Psoas muscle (tissue), 8 donors: ENCODE measurements around the gene PLEKHA1. TPM values are rescaled to one million over a fixed set of nuclear protein-coding genes. Genes with fewer than 3 reads are reported as not detected.

Source experiments
- ATAC-seq, 4 donors: fragments of 200-7000 bp; cut with Tn5 transposase; one replicate each; pipeline ENCODE4 v1.9.1; 2020; ENCODE audit warnings: moderate library complexity in 3 of 4, mild to moderate bottlenecking in 2 of 4
- DNase-seq, 2 donors: peaks; one replicate each; pipeline ENCODE4 v3.0.0-alpha.2; 2020
- H3K27ac ChIP-seq: fragments of 200-600 bp; one replicate; pipeline ENCODE4 v1.8.0; 2022
- H3K27me3 ChIP-seq, 3 donors: fragments of 200-600 bp in 1 of 3; one replicate each; pipeline versions ENCODE4 v1.6.1 to v1.8.0; 2013 to 2022; ENCODE audit warnings: low read length in 2 of 3, mild to moderate bottlenecking in 2 of 3, moderate library complexity in 1 of 3; ENCODE audit not compliant: insufficient read depth in 3 of 3
- H3K36me3 ChIP-seq, 2 donors: fragments of 200-600 bp in 1 of 2; one replicate each; pipeline versions ENCODE4 v1.6.1 to v1.8.0; 2013 to 2022; ENCODE audit warnings: low read depth in 1 of 2, mild to moderate bottlenecking in 1 of 2, moderate library complexity in 1 of 2; ENCODE audit not compliant: insufficient read depth in 1 of 2
- H3K4me1 ChIP-seq: fragments of 200-600 bp; one replicate; pipeline ENCODE4 v1.8.0; 2022
- H3K4me3 ChIP-seq: fragments of 200-600 bp; one replicate; pipeline ENCODE4 v1.8.0; 2022; ENCODE audit warnings: mild to moderate bottlenecking
- H3K9me3 ChIP-seq: fragments of 200-600 bp; one replicate; pipeline ENCODE4 v1.8.0; 2022
- WGBS, 3 donors: extraction: QIAGEN DNeasy Blood & Tissue Kit; methylation state at CpG; one replicate each; pipeline versions ENCODE4 v1.1.6 to v1.1.7; 2013; 5-methylcytosine and 5-hydroxymethylcytosine counted together
- intact Hi-C, 2 donors: fragments of 100-400 bp; cut with DNase I; formaldehyde crosslinking; loops; one replicate each; pipeline versions ENCODE4 v1.11.0 to v1.14.2; 2022
- polyA plus RNA-seq, 3 donors: library from polyadenylated mRNA; stranded (reverse); fragments of 200-250 nt; gene quantifications; one replicate each; pipeline ENCODE4 v1.2.3, GENCODE V29; 2013
- total RNA-seq, 4 donors: library from RNA; stranded (reverse); fragmentation: NEBNext Ultra II Directional in 2 of 4; extraction: Animal tissue kit (Norgen Biotek cat#: 25700) in 2 of 4; gene quantifications; one replicate each; pipeline versions ENCODE4 v1.2.1 to v1.2.4, GENCODE V29; 2021 to 2023
- TF ChIP-seq, protein P1 (sequence below): fragments of 200-600 bp; IDR thresholded peaks from one replicate; pipeline ENCODE4 v1.8.0; 2022; ENCODE audit warnings: antibody characterized with exemption
- donor health status: healthy with polysubstance abuse.
- donor health status: DM: no; HTN: no; CAD: no; lungs with moderate emphysema.
- donor health status: Bipolar disorder and iron deficiency.
- donor health status: healthy.
- donor health status: DM: yes; HTN: yes; CAD: no.
- donor health status: DM: no; HTN: no; CAD: no.
- donor health status: DM: no; HTN: no; CAD: no.
- donor health status: DM: yes; HTN: yes; CAD: no.

Gene PLEKHA1
- total and polyA plus RNA-seq, 7 donors: 29.5 to 75.3 (median 53.1) TPM

GRCh38 chr10:122467701-122468100, 93.2 kb downstream of the PLEKHA1 start:
- Histone ChIP-seq H3K9me3 (no peaks in the 10 kb centered on the region), H3K4me3 (no peak overlapping the region), H3K36me3 (no peaks in the 10 kb centered on the region), H3K27ac (no peak overlapping the region), H3K27me3 (no peaks in the 10 kb centered on the region), H3K4me1 (peaks cover 31% of the 10 kb centered on the region)
- intact Hi-C loops: loop anchor here (5.0 to 10.0 kb wide), 2 partner anchors 95 to 97 kb away; partner anchors contain the start of gene DMBT1 (in 2 of the 2)
- TF ChIP-seq, protein P1, sequence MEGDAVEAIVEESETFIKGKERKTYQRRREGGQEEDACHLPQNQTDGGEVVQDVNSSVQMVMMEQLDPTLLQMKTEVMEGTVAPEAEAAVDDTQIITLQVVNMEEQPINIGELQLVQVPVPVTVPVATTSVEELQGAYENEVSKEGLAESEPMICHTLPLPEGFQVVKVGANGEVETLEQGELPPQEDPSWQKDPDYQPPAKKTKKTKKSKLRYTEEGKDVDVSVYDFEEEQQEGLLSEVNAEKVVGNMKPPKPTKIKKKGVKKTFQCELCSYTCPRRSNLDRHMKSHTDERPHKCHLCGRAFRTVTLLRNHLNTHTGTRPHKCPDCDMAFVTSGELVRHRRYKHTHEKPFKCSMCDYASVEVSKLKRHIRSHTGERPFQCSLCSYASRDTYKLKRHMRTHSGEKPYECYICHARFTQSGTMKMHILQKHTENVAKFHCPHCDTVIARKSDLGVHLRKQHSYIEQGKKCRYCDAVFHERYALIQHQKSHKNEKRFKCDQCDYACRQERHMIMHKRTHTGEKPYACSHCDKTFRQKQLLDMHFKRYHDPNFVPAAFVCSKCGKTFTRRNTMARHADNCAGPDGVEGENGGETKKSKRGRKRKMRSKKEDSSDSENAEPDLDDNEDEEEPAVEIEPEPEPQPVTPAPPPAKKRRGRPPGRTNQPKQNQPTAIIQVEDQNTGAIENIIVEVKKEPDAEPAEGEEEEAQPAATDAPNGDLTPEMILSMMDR: no peak
- no peak for ATAC-seq
- 87 to 95% (median 92%) methylated on average over 6 of the region's 6 CpGs for WGBS, 3 donors
- DNase-seq: no peak

- WGBS, 3 donors: 52 to 61% (median 55%) methylated on average over 5 of the region's 5 CpGs
- Histone ChIP-seq H3K27ac (peak overlapping the region; percentile 76), H3K4me1 (peaks cover 24% of the 10 kb centered on the region), H3K36me3 (no peaks in the 10 kb centered on the region), H3K4me3 (no peak overlapping the region), H3K9me3 (no peaks in the 10 kb centered on the region), H3K27me3 (no peaks in the 10 kb centered on the region)
- intact Hi-C loops: loop anchor here (5.0 to 10.0 kb wide), 2 partner anchors 94 to 96 kb away; partner anchors contain the start of gene DMBT1 (in 2 of the 2)
- DNase-seq: no peak
- ATAC-seq: peak; percentile 56 to 84 (median 80)
- TF ChIP-seq, protein P1: no peak
These were observed 93.9 kb downstream of the PLEKHA1 start for GRCh38 chr10:122468307-122468925.

GRCh38 chr10:122468926-122469781, 94.6 kb downstream of the PLEKHA1 start:
- H3K27me3 ChIP-seq: no peaks in the 10 kb centered on the region
- intact Hi-C loops: loop anchor here (5.0 to 10.0 kb wide), 2 partner anchors 93 to 96 kb away; partner anchors contain the start of gene DMBT1 (in 2 of the 2)
- DNase-seq (peak in 1 of 2 donors; percentile 43), ATAC-seq (peak; percentile 88 to 93 (median 90))
- TF ChIP-seq, protein P1: no peak
- H3K36me3 ChIP-seq: no peaks in the 10 kb centered on the region
- WGBS, 3 donors: 25 to 26% (median 25%) methylated on average over 11 of the region's 11 CpGs
- no peak overlapping the region for H3K4me3 ChIP-seq
- H3K4me1 ChIP-seq: peaks cover 17% of the 10 kb centered on the region
- H3K9me3 ChIP-seq: no peaks in the 10 kb centered on the region
- peak overlapping the region; percentile 76 for H3K27ac ChIP-seq

DNA sequence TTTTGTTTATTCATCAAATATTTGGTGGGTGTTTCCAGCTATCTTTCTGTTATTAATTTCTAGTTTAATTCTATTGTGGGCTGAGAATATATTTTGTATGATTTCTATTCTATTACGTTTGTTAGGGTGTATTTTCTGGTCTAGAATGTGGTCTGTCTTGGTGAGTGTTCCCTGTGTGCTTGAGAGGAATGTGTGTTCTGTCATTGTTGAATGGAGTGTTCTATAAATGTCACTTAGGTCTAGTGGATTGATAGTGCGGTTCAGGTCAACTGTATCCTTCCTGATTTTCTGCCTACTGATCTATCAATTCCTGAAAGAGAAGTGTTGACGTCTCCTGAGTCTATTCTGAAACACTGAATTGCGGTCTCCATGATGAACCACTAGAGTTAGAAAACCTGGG, 95.3 kb downstream of the PLEKHA1 start:
- no peak for DNase-seq
- Histone ChIP-seq H3K4me3 (no peak overlapping the region), H3K27ac (peak overlapping the region; percentile 76), H3K9me3 (no peaks in the 10 kb centered on the region), H3K4me1 (peaks cover 17% of the 10 kb centered on the region), H3K27me3 (no peaks in the 10 kb centered on the region), H3K36me3 (no peaks in the 10 kb centered on the region)
- WGBS, 3 donors: 87 to 99% (median 97%) methylated on average over 4 of the region's 4 CpGs
- intact Hi-C loops: loop anchor here (5.0 to 10.0 kb wide), 2 partner anchors 92 to 95 kb away; partner anchors contain the start of gene DMBT1 (in 2 of the 2)
- no peak for ATAC-seq
- TF ChIP-seq, protein P1: no peak
